ENCODE measurements around the gene GEMIN7. TPM values are rescaled to one million over a fixed set of nuclear protein-coding genes. Genes with fewer than 3 reads are reported as not detected.

GEMIN7 gene
- total and polyA plus RNA-seq, 11 donors: 11.4 to 40.8 (median 17.2) TPM

- TF ChIP-seq CTCF (IDR thresholded peaks at IDR 0.05): no peak
- TF ChIP-seq POLR2A (IDR thresholded peaks at IDR 0.05): no peak
- ATAC-seq: no peak
These were observed 8.5 kb downstream of the GEMIN7 start for GRCh38 chr19:45087531-45087930.

GRCh38 chr19:45090034-45090433 is 11.0 kb downstream of the GEMIN7 start:
- DNase-seq (no peak), ATAC-seq (no peak)
- no peaks in the 10 kb centered on the region for H3K27me3 ChIP-seq
- TF ChIP-seq CTCF (IDR thresholded peaks at IDR 0.05): no peak
- TF ChIP-seq POLR2A (IDR thresholded peaks at IDR 0.05): no peak
- intact Hi-C loops (cut with DNase I): loop anchor here in 5 of 10 donors (5.0 to 10.0 kb wide), 5 partner anchors 85 to 162 kb away; partner anchors contain the start of genes BLOC1S3 (in 3 of the 5), TRAPPC6A (in 3 of the 5), EXOC3L2 (in 1 of the 5) and MARK4 (in 1 of the 5)
- H3K36me3 ChIP-seq: peaks cover 0 to 24% (median 18%) of the 10 kb centered on the region in 9 donors
- no peak overlapping the region for H3K4me3 ChIP-seq
- 90 to 96% (median 90%) methylated on average over 17 of the region's 17 CpGs for WGBS, 4 donors
- no peak overlapping the region for H3K27ac ChIP-seq
- no peaks in the 10 kb centered on the region for H3K9me3 ChIP-seq
- H3K4me1 ChIP-seq: peaks cover 10 to 37% (median 24%) of the 10 kb centered on the region in 12 donors

More at GRCh38 chr19:45087531-45087930, 8.5 kb downstream of the GEMIN7 start:
- Histone ChIP-seq H3K36me3 (peaks cover 0 to 29% (median 23%) of the 10 kb centered on the region in 9 donors), H3K4me1 (peaks cover 0 to 20% (median 9%) of the 10 kb centered on the region in 12 donors), H3K27ac (peak overlapping the region in 1 of 12 donors; percentile 32), H3K4me3 (no peak overlapping the region), H3K27me3 (no peaks in the 10 kb centered on the region), H3K9me3 (no peaks in the 10 kb centered on the region)
- intact Hi-C loops (cut with DNase I): no loop called here
- no peak for DNase-seq
- WGBS, 4 donors: 73 to 85% (median 82%) methylated on average over 11 of the region's 11 CpGs

- Histone ChIP-seq H3K4me3 (peak overlapping the region in 9 of 12 donors; percentile 65 to 99 (median 97)), H3K4me1 (peaks cover 10 to 42% (median 29%) of the 10 kb centered on the region in 12 donors), H3K9me3 (no peaks in the 10 kb centered on the region), H3K27me3 (no peaks in the 10 kb centered on the region), H3K27ac (peak overlapping the region in 6 of 12 donors; percentile 25 to 95 (median 70)), H3K36me3 (peaks cover 0 to 24% (median 13%) of the 10 kb centered on the region in 9 donors)
- ATAC-seq (no peak), DNase-seq (no peak)
- intact Hi-C loops (cut with DNase I): loop anchor here in 5 of 10 donors (1.0 to 10.0 kb wide), 6 partner anchors 11 to 162 kb away; partner anchors contain the start of genes BLOC1S3 (in 3 of the 5), TRAPPC6A (in 3 of the 5), EXOC3L2 (in 1 of the 5) and GEMIN7 (in 1 of the 5)
- 43 to 52% (median 47%) methylated on average over 5 of the region's 5 CpGs for WGBS, 4 donors
- TF ChIP-seq POLR2A (IDR thresholded peaks at IDR 0.05): no peak
- no peak for TF ChIP-seq CTCF (IDR thresholded peaks at IDR 0.05)
These were observed 11.5 kb downstream of the GEMIN7 start for GRCh38 chr19:45090606-45091005.

- H3K9me3 ChIP-seq: no peaks in the 10 kb centered on the region
- DNase-seq (peak; percentile 98 to 99 (median 99)), ATAC-seq (peak; percentile 92 to 97 (median 94))
- TF ChIP-seq POLR2A (IDR thresholded peaks at IDR 0.05) (peak in 1 of 2 donors; percentile 37), CTCF (IDR thresholded peaks at IDR 0.05) (no peak)
- peak overlapping the region; percentile 21 to 96 (median 89) for H3K27ac ChIP-seq
- intact Hi-C loops (cut with DNase I): loop anchor here in 5 of 10 donors (1.0 to 10.0 kb wide), 6 partner anchors 12 to 161 kb away; partner anchors contain the start of genes BLOC1S3 (in 3 of the 5), TRAPPC6A (in 3 of the 5), EXOC3L2 (in 1 of the 5) and GEMIN7 (in 1 of the 5)
- H3K4me1 ChIP-seq: peaks cover 10 to 48% (median 35%) of the 10 kb centered on the region in 12 donors
- WGBS, 4 donors: 6 to 10% (median 8%) methylated on average over 59 to 64 of the region's 64 CpGs
- peaks cover 0 to 21% (median 13%) of the 10 kb centered on the region in 9 donors for H3K36me3 ChIP-seq
- H3K4me3 ChIP-seq: peak overlapping the region; percentile 65 to 99 (median 96)
- no peaks in the 10 kb centered on the region for H3K27me3 ChIP-seq
These were observed 12.2 kb downstream of the GEMIN7 start for GRCh38 chr19:45091031-45091923.

Data from heart left ventricle (tissue), 16 donors.